Measurements from ENCODE around the gene LRRC25. TPM values are rescaled to one million over a fixed set of nuclear protein-coding genes. Genes with fewer than 3 reads are reported as not detected.

LRRC25 gene
- 10 to 100 TPM in 1 of 3 donors, 1 to 10 TPM in 2; 3.9 to 27.2 (median 7.2) TPM for total RNA-seq

DNA sequence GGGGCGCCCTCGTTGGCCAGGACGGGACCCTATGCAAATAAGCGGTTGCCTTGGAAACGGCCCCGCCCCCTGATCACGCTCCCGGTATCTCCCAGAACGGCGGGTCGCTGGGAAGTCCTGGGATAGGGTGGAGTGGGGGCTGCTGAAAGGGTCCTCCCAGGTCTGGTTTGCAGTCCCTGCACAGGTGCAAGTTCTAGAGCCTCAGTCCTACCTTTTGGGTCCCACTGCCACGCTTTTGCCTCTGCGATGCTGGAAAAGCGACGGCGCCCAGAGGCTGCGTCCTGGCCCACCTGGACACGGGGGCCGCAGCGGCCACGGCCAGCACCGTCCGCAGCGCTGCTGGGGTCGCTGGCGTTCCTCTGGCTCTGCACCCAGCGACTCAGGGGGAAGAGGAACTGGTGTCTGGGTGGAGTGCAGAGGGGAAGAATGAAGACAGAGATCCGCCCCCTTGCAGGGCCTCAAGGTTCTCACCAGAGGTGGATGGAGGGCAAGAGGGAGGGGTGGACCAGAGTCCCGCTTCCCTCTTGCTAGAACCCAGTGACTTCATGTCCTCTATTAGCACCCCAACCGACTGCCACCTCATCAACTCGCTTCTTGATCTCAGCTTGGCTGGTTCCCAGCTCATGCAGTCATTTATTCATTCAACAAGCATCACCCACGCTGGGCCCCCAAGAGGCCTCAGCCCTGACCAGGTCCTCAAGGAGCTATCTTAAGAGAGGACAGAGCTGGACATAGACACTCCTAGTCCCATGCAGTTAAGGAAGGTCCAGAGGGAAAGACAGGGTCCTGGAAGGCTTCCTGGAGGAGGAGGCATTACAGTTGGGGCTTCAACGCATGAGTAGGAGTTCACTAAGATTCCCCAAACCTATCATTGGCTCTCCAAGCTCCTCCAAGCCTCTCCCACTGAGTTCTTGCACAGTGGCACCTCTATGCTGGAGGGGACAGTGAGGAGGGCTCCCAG, at the start of gene LRRC25:
Gene LRRC25, minus strand, starts transcription at position 381 of the 961 bp plus-strand sequence. CDS start 659 bp downstream, outside the sequence.
- peak within 1 kb of the TSS; percentile 11 to 42 (median 41) for H3K4me3 ChIP-seq

DNA sequence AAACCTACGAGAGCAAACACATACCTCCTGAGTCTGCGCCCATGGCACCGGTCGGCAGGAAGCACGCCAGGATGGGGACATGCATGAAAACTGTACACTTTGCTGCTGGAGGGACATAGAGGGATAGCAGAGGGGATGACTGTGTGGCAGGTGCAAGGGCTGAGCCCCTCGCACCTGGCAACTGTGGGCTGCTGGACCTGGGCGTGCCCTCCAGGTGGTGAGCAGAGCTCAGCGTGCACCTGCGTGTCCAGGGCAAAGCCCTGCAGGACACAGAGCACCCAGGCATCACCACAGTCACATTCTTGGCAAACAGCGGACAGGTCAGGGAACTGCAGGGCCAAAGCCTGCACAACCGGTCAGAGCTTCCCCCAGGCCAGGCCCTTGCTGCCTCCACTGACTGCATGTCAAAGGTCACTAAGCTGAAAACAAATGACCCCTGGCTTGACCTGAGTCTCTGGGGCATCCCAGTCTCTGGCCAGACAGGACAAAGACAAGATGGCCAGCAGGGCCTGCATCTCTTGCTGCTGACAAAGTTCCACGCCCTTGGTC, 49.5 kb upstream of the LRRC25 start:
- H3K4me1 ChIP-seq, result no peaks in the 10 kb centered on the region
- no peak for DNase-seq (ENCODE audit: low spot score in 2 of 2)
- H3K36me3 ChIP-seq, result no peaks in the 10 kb centered on the region
- H3K27ac ChIP-seq, result no peak overlapping the region
- intact Hi-C loops (cut with DNase I; ENCODE audit: low total_unique reads), result no loop called here
- no peaks in the 10 kb centered on the region for H3K9me3 ChIP-seq
- TF ChIP-seq POLR2AphosphoS5 (IDR thresholded peaks at IDR 0.05) (no peak), POLR2A (IDR thresholded peaks at IDR 0.05) (no peak)
- TF ChIP-seq, protein P1, sequence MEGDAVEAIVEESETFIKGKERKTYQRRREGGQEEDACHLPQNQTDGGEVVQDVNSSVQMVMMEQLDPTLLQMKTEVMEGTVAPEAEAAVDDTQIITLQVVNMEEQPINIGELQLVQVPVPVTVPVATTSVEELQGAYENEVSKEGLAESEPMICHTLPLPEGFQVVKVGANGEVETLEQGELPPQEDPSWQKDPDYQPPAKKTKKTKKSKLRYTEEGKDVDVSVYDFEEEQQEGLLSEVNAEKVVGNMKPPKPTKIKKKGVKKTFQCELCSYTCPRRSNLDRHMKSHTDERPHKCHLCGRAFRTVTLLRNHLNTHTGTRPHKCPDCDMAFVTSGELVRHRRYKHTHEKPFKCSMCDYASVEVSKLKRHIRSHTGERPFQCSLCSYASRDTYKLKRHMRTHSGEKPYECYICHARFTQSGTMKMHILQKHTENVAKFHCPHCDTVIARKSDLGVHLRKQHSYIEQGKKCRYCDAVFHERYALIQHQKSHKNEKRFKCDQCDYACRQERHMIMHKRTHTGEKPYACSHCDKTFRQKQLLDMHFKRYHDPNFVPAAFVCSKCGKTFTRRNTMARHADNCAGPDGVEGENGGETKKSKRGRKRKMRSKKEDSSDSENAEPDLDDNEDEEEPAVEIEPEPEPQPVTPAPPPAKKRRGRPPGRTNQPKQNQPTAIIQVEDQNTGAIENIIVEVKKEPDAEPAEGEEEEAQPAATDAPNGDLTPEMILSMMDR (IDR thresholded peaks at IDR 0.05), result no peak
- no peaks in the 10 kb centered on the region for H3K27me3 ChIP-seq
- H3K4me3 ChIP-seq, result no peak overlapping the region

More for the DNA sequence above, at the start of gene LRRC25:
- Histone ChIP-seq H3K27me3 (peaks cover 2 to 9% of the 10 kb centered on the region in 2 donors), H3K27ac (peak within 1 kb of the TSS in 1 of 2 donors; percentile 5), H3K4me1 (no peaks in the 10 kb centered on the region), H3K9me3 (no peaks in the 10 kb centered on the region), H3K36me3 (no peaks in the 10 kb centered on the region)
- DNase-seq (ENCODE audit: low spot score in 2 of 2), result no peak
- TF ChIP-seq, protein P1 (IDR thresholded peaks at IDR 0.05), result no peak
- TF ChIP-seq POLR2A (IDR thresholded peaks at IDR 0.05) (no peak), POLR2AphosphoS5 (IDR thresholded peaks at IDR 0.05) (no peak)
- intact Hi-C loops (cut with DNase I; ENCODE audit: low total_unique reads), result no loop called here

DNA sequence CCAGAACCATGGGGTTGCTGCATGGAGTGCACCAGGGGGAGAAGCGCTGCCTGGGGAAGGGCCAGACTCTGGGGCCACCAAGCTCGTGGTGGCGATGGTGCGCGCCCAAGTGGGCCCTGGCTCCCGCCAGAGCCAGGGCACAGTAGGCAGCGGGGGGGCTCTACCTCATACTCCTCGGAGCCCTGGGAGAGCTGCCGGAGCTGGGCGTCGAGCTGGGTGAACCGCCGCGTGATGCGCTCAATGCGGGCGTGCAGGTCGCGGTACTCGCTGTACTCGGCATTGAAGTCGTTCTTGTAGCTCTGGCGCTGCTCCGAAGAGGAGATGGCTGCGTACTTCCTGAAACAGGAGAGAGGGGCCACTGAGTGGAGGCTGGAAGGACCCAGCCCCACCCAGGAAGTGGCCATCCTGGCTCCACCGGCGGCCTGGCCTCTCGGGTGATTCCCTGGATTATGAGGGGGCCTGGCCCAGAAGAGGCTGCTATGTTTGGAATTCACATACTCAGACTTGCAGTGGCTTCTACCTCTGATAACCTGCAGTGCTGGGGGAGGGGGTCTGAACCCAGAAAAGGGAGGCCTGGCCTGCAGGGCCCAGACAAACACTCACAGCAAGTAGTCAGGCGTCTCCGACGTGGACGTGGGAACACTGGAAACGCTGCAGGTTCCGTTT, 48.9 kb upstream of the LRRC25 start:
- TF ChIP-seq POLR2A (IDR thresholded peaks at IDR 0.05) (no peak), POLR2AphosphoS5 (IDR thresholded peaks at IDR 0.05) (no peak)
- TF ChIP-seq, protein P1 (IDR thresholded peaks at IDR 0.05), result no peak
- no peaks in the 10 kb centered on the region for H3K36me3 ChIP-seq
- intact Hi-C loops (cut with DNase I; ENCODE audit: low total_unique reads), result no loop called here
- H3K27ac ChIP-seq, result no peak overlapping the region
- no peaks in the 10 kb centered on the region for H3K4me1 ChIP-seq
- no peaks in the 10 kb centered on the region for H3K27me3 ChIP-seq
- H3K4me3 ChIP-seq, result no peak overlapping the region
- no peak for DNase-seq (ENCODE audit: low spot score in 2 of 2)
- H3K9me3 ChIP-seq, result no peaks in the 10 kb centered on the region

DNA sequence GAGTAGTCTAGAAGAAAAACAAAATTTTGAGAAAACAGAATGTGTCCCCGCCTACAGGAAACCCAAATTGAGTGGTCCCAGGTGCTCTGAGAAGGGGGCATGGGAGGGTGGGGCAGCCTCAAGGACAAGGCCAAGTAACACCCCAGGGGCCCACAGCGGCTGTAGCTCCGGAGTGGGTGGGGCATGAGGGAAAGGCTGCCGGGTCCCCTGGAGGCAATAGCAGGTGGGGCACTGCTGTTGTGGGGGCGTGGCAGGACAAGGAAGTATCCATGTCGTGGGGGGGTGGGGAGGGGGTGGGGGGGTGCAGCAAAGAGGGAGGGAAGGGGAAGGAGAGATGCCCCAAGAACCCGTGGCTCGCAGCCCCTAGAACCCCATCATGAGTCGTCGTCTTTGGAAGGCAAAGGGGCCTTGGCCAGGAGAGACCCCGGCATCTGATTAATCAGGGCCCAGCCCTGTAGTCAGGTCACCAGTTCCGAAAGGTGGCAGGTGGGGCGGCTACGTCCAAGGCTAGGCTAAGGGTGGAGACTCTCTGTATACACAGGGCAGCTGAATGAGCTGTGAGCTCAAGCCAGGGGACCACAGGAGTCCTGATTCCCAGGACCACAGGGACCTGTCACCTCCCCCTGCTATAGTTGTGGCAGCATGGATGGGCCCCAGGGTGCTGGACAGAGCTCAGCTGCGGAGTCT, 48.0 kb upstream of the LRRC25 start:
- intact Hi-C loops (cut with DNase I; ENCODE audit: low total_unique reads), result no loop called here
- no peak overlapping the region for H3K4me3 ChIP-seq
- no peaks in the 10 kb centered on the region for H3K9me3 ChIP-seq
- TF ChIP-seq POLR2AphosphoS5 (IDR thresholded peaks at IDR 0.05) (no peak), POLR2A (IDR thresholded peaks at IDR 0.05) (no peak)
- TF ChIP-seq, protein P1 (IDR thresholded peaks at IDR 0.05), result no peak
- no peaks in the 10 kb centered on the region for H3K4me1 ChIP-seq
- H3K36me3 ChIP-seq, result no peaks in the 10 kb centered on the region
- H3K27ac ChIP-seq, result no peak overlapping the region
- no peaks in the 10 kb centered on the region for H3K27me3 ChIP-seq
- no peak for DNase-seq (ENCODE audit: low spot score in 2 of 2)

Measured in breast epithelium (tissue), 4 donors.